ENCODE results near the gene NDUFV3. TPM values are rescaled to one million over a fixed set of nuclear protein-coding genes. Genes with fewer than 3 reads are reported as not detected.

NDUFV3 gene
- total and polyA plus RNA-seq, 8 donors = 19.2 to 51.3 (median 36.7) TPM

DNA sequence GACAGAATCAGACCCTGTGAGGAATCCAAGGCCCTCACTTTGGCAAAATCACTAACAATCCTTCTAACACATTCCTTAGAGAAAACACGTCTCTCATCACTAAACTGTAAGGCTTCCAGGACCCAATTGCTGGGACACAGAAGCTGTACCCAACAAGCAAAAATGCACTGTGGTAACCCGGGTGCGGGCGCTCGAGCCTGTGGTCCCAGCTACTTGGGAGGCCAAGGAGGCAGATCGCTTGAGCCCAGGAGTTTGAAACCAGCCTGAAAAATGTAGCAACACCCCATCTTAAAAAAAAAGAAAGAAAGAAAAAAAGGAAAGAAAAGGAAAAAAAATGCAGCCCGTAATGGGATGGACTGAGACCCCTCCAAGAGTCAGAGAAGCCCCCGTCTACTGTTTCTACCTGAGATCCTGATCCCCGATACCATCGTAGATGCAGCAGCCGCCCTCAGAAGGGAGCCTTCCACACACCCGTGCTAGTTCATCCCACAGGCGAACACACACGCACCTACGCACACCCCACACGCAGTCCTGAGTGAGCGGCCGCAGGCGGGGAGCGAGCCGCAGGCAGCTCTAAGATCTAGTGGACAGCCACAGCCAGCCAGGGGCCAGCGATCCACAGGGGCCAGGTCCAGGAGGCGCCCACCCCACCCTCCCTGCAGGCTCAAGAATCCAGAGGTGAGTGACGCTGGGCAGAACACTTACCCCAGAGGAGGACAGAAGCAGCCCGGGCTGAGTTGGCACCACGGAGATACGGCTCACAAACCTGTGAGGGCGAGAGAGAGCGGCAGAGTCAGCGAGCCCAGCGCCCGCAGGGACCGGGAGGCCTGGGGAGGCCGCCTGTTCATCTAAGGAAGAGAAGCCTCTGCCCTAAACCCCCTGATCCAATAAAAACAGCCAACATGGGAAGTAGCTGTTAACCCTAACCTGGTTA is 33.9 kb upstream of the NDUFV3 start:
- no peak for TF ChIP-seq EP300 (IDR thresholded peaks at IDR 0.05)
- TF ChIP-seq, protein P1, sequence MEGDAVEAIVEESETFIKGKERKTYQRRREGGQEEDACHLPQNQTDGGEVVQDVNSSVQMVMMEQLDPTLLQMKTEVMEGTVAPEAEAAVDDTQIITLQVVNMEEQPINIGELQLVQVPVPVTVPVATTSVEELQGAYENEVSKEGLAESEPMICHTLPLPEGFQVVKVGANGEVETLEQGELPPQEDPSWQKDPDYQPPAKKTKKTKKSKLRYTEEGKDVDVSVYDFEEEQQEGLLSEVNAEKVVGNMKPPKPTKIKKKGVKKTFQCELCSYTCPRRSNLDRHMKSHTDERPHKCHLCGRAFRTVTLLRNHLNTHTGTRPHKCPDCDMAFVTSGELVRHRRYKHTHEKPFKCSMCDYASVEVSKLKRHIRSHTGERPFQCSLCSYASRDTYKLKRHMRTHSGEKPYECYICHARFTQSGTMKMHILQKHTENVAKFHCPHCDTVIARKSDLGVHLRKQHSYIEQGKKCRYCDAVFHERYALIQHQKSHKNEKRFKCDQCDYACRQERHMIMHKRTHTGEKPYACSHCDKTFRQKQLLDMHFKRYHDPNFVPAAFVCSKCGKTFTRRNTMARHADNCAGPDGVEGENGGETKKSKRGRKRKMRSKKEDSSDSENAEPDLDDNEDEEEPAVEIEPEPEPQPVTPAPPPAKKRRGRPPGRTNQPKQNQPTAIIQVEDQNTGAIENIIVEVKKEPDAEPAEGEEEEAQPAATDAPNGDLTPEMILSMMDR (IDR thresholded peaks at IDR 0.05) = no peak
- TF ChIP-seq POLR2AphosphoS5 (IDR thresholded peaks at IDR 0.05) = no peak
- TF ChIP-seq POLR2A (IDR thresholded peaks at IDR 0.05) = no peak
- Histone ChIP-seq H3K36me3 (peaks cover 77 to 97% (median 95%) of the 10 kb centered on the region in 4 donors), H3K4me3 (no peak overlapping the region), H3K27ac (no peak overlapping the region), H3K4me1 (peaks cover 0 to 8% (median 0%) of the 10 kb centered on the region in 4 donors), H3K9me3 (no peaks in the 10 kb centered on the region), H3K27me3 (no peaks in the 10 kb centered on the region)
- no peak for DNase-seq
- 93 to 97% (median 96%) methylated on average over 23 to 34 of the region's 34 CpGs for WGBS, 5 donors
- intact Hi-C loops (cut with DNase I; ENCODE audit: low total_unique reads) = no loop called here

DNA sequence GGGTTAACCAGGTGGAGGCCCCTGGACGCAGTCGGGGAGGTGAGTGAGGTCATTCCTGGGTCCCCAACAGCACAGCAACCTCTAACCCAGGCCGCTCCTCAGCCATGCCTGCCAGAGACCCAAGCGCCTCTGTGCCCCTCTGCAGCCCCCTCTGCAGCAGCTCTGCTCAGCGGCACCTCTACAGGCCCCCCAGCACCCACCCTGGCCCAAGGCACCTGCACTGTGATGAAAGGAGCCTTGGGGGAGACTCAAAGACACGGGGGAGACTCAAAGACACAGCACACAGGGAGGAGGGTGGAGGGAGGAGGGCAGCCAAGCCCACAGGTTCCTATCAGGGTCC is 33.2 kb upstream of the NDUFV3 start:
- intact Hi-C loops (cut with DNase I; ENCODE audit: low total_unique reads) = no loop called here
- WGBS, 5 donors = 91 to 100% (median 97%) methylated on average over 2 to 6 of the region's 6 CpGs
- DNase-seq = no peak
- TF ChIP-seq EP300 (IDR thresholded peaks at IDR 0.05) (no peak), POLR2A (IDR thresholded peaks at IDR 0.05) (no peak), POLR2AphosphoS5 (IDR thresholded peaks at IDR 0.05) (no peak)
- TF ChIP-seq, protein P1 (IDR thresholded peaks at IDR 0.05) = no peak
- H3K4me1 ChIP-seq = peaks cover 0 to 8% (median 0%) of the 10 kb centered on the region in 4 donors
- H3K27me3 ChIP-seq = no peaks in the 10 kb centered on the region
- peaks cover 71 to 97% (median 95%) of the 10 kb centered on the region in 4 donors for H3K36me3 ChIP-seq
- H3K4me3 ChIP-seq = no peak overlapping the region
- no peak overlapping the region for H3K27ac ChIP-seq
- no peaks in the 10 kb centered on the region for H3K9me3 ChIP-seq

DNA sequence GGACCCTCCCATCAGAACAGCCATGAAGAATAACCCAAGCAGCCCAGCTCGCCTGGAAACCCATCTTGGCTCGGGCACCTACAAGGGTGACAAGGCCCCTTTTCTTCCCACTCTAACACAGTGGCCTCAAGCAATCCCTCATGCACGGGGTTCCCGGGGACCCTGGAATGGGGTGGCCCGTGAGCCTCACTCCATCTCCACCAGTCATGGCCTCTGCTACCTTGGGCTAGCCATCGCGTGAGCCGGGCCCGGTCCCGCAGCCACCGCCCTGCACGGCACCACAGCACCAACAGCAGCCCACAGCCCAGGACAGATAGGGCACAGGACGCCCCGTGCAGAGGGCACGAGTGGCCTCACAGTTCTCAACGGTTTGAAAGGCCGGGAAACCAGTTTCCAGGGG is 32.8 kb upstream of the NDUFV3 start:
- Histone ChIP-seq H3K4me1 (peaks cover 0 to 13% (median 0%) of the 10 kb centered on the region in 4 donors), H3K27ac (no peak overlapping the region), H3K4me3 (no peak overlapping the region), H3K9me3 (no peaks in the 10 kb centered on the region), H3K36me3 (peaks cover 66 to 97% (median 94%) of the 10 kb centered on the region in 4 donors), H3K27me3 (no peaks in the 10 kb centered on the region)
- no peak for DNase-seq
- intact Hi-C loops (cut with DNase I; ENCODE audit: low total_unique reads) = no loop called here
- TF ChIP-seq POLR2A (IDR thresholded peaks at IDR 0.05) = no peak
- no peak for TF ChIP-seq EP300 (IDR thresholded peaks at IDR 0.05)
- TF ChIP-seq POLR2AphosphoS5 (IDR thresholded peaks at IDR 0.05) = no peak
- WGBS, 5 donors = 91 to 98% (median 93%) methylated on average over 16 to 17 of the region's 17 CpGs

DNA sequence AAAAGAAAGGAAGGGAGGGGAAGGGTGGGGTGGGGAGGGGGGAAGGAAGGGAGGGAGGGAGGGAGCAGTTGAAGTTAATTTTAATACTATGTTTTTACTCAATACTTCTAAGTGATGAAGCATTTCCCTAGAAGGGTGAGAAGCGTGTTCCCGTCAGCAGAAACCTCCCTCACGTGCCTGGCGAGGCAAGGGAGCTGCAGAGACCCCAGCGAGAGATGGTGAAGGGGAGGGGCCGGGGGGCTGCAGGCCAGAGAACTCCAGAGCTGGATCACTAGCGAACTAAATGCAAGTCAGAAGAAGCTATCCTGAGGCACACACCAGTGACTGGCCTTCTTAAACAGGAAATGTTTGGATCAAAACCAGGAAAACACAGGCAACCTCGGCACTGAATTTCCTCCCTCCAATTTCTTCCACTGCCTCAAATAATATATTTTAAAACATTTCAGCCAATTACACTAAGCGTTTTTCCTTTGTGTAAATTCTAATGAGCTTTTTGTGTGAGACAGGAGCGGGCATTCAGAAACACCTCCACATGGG is 31.7 kb upstream of the NDUFV3 start:
- Histone ChIP-seq H3K4me3 (no peak overlapping the region), H3K27me3 (no peaks in the 10 kb centered on the region), H3K9me3 (no peaks in the 10 kb centered on the region), H3K4me1 (peaks cover 0 to 19% (median 0%) of the 10 kb centered on the region in 4 donors), H3K36me3 (peaks cover 62 to 97% (median 92%) of the 10 kb centered on the region in 4 donors), H3K27ac (no peak overlapping the region)
- WGBS, 5 donors = 82 to 89% (median 89%) methylated on average over 10 of the region's 10 CpGs
- no peak for DNase-seq
- intact Hi-C loops (cut with DNase I; ENCODE audit: low total_unique reads) = no loop called here
- TF ChIP-seq, protein P1 (IDR thresholded peaks at IDR 0.05) = no peak
- no peak for TF ChIP-seq POLR2A (IDR thresholded peaks at IDR 0.05)
- TF ChIP-seq POLR2AphosphoS5 (IDR thresholded peaks at IDR 0.05) = no peak
- no peak for TF ChIP-seq EP300 (IDR thresholded peaks at IDR 0.05)
